NCI-H774 (cell line): ENCODE results near the gene SMAD3.

Experiments used
- DNase-seq: peaks from one replicate; lab custom pipeline; 2025; lab: John Stamatoyannopoulos, UW

Gene SMAD3

GRCh38 chr15:67096546-67097294 is 31.3 kb downstream of the SMAD3 start:
- DNase-seq: no peak

- DNase-seq: no peak
Measured at GRCh38 chr15:67097424-67097823, 32.0 kb downstream of the SMAD3 start.

- DNase-seq: no peak
Measured at GRCh38 chr15:67097930-67098740, 32.7 kb downstream of the SMAD3 start.

- DNase-seq: no peak
Measured at GRCh38 chr15:67098768-67099282, 33.4 kb downstream of the SMAD3 start.

- DNase-seq: no peak
Measured at GRCh38 chr15:67100124-67100791, 34.9 kb downstream of the SMAD3 start.

- peak; percentile 8 for DNase-seq
Measured at GRCh38 chr15:67100801-67101581, 35.6 kb downstream of the SMAD3 start.

- no peak for DNase-seq
Measured at GRCh38 chr15:67101911-67102598, 36.7 kb downstream of the SMAD3 start.

GRCh38 chr15:67102599-67102929 is 37.2 kb downstream of the SMAD3 start:
- DNase-seq: no peak

GRCh38 chr15:67103021-67103420 is 37.6 kb downstream of the SMAD3 start:
- no peak for DNase-seq

GRCh38 chr15:67103432-67103831 is 38.0 kb downstream of the SMAD3 start:
- no peak for DNase-seq

GRCh38 chr15:67103869-67104268 is 38.5 kb downstream of the SMAD3 start:
- DNase-seq: no peak

GRCh38 chr15:67104510-67104909 is 39.1 kb downstream of the SMAD3 start:
- no peak for DNase-seq

- no peak for DNase-seq
Measured at GRCh38 chr15:67105065-67105951, 39.9 kb downstream of the SMAD3 start.

- no peak for DNase-seq
Measured at GRCh38 chr15:67105991-67106763, 40.8 kb downstream of the SMAD3 start.

GRCh38 chr15:67106764-67107013 is 41.3 kb downstream of the SMAD3 start:
- no peak for DNase-seq

- DNase-seq: no peak
Measured at GRCh38 chr15:67107014-67107812, 41.8 kb downstream of the SMAD3 start.

- DNase-seq: no peak
Measured at GRCh38 chr15:67108122-67108961, 42.9 kb downstream of the SMAD3 start.
